Measurements from ENCODE around the gene CCDC33.

The CCDC33 gene

GRCh38 chr15:74381190-74381453, 145.0 kb downstream of the CCDC33 start:
- no peaks in the 10 kb centered on the region for H3K36me3 ChIP-seq (replicated peaks; ENCODE audit: insufficient read depth, low read length)
- no peaks in the 10 kb centered on the region for H3K9me2 ChIP-seq (replicated peaks; ENCODE audit: insufficient read depth, low read length)
- peaks cover 24% of the 10 kb centered on the region for H3F3A ChIP-seq (ENCODE audit: insufficient read depth, low read length)
- no peak overlapping the region for H3K4me3 ChIP-seq (ENCODE audit: low read length)
- H3K4me1 ChIP-seq (ENCODE audit: low read length): peaks cover 42% of the 10 kb centered on the region
- H3K9me3 ChIP-seq (replicated peaks; ENCODE audit: insufficient read depth, low read length): no peaks in the 10 kb centered on the region
- no peak overlapping the region for H3K9ac ChIP-seq (ENCODE audit: low read length)
- no peaks in the 10 kb centered on the region for H4K20me1 ChIP-seq (ENCODE audit: insufficient read depth, low read length)
- no peaks in the 10 kb centered on the region for H3K79me2 ChIP-seq (ENCODE audit: low read length)
- H3K27ac ChIP-seq (ENCODE audit: low read length): no peak overlapping the region
- no peak overlapping the region for H2AFZ ChIP-seq (ENCODE audit: low read length)
- no peak for DNase-seq
- H3K27me3 ChIP-seq (replicated peaks; ENCODE audit: insufficient read depth, low read length): no peaks in the 10 kb centered on the region
- TF ChIP-seq EZH2 (optimal IDR thresholded peaks at IDR 0.05; ENCODE audit: low read depth, low read length) (no peak), EZH2phosphoT487 (IDR thresholded peaks at IDR 0.05; ENCODE audit: low read length) (no peak)
- TF ChIP-seq, protein P1, sequence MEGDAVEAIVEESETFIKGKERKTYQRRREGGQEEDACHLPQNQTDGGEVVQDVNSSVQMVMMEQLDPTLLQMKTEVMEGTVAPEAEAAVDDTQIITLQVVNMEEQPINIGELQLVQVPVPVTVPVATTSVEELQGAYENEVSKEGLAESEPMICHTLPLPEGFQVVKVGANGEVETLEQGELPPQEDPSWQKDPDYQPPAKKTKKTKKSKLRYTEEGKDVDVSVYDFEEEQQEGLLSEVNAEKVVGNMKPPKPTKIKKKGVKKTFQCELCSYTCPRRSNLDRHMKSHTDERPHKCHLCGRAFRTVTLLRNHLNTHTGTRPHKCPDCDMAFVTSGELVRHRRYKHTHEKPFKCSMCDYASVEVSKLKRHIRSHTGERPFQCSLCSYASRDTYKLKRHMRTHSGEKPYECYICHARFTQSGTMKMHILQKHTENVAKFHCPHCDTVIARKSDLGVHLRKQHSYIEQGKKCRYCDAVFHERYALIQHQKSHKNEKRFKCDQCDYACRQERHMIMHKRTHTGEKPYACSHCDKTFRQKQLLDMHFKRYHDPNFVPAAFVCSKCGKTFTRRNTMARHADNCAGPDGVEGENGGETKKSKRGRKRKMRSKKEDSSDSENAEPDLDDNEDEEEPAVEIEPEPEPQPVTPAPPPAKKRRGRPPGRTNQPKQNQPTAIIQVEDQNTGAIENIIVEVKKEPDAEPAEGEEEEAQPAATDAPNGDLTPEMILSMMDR (IDR thresholded peaks at IDR 0.05; ENCODE audit: low read length): no peak
- no peak overlapping the region for H3K4me2 ChIP-seq (ENCODE audit: low read depth, low read length)

DNA sequence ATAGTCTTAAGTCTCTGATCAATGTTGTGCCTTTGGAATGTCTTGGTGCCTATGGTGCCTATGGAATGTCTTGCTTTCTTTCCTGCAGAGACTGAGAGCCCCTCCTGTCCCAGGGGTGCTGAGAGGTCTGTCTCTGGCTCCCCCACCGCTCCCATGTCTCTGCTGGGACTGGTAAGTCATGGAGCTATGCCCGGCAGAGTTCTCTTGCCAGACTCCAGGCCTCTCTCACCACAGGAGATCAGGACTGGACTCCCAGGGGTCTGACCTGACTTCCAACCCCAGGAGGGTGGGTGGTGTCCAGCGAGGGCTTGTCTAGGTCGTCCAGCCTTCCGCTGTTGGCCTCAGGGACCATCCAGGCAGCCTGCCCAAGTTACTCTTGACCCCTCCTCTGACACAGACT, 145.4 kb downstream of the CCDC33 start:
- Histone ChIP-seq H3F3A (ENCODE audit: insufficient read depth, low read length) (peaks cover 24% of the 10 kb centered on the region), H3K9me3 (replicated peaks; ENCODE audit: insufficient read depth, low read length) (no peaks in the 10 kb centered on the region), H3K4me3 (ENCODE audit: low read length) (no peak overlapping the region), H3K27ac (ENCODE audit: low read length) (no peak overlapping the region), H3K4me2 (ENCODE audit: low read depth, low read length) (no peak overlapping the region), H3K9me2 (replicated peaks; ENCODE audit: insufficient read depth, low read length) (no peaks in the 10 kb centered on the region), H3K4me1 (ENCODE audit: low read length) (peaks cover 44% of the 10 kb centered on the region), H3K9ac (ENCODE audit: low read length) (no peak overlapping the region), H3K27me3 (replicated peaks; ENCODE audit: insufficient read depth, low read length) (no peaks in the 10 kb centered on the region), H3K36me3 (replicated peaks; ENCODE audit: insufficient read depth, low read length) (no peaks in the 10 kb centered on the region), H4K20me1 (ENCODE audit: insufficient read depth, low read length) (no peaks in the 10 kb centered on the region), H2AFZ (ENCODE audit: low read length) (no peak overlapping the region), H3K79me2 (ENCODE audit: low read length) (no peaks in the 10 kb centered on the region)
- TF ChIP-seq EZH2 (optimal IDR thresholded peaks at IDR 0.05; ENCODE audit: low read depth, low read length): no peak
- TF ChIP-seq, protein P1 (IDR thresholded peaks at IDR 0.05; ENCODE audit: low read length): no peak
- no peak for TF ChIP-seq EZH2phosphoT487 (IDR thresholded peaks at IDR 0.05; ENCODE audit: low read length)
- no peak for DNase-seq

GRCh38 chr15:74382004-74382816, 146.1 kb downstream of the CCDC33 start:
- Histone ChIP-seq H3K4me3 (ENCODE audit: low read length) (no peak overlapping the region), H3K9ac (ENCODE audit: low read length) (peak overlapping the region; percentile 86; the same call in 1 of the 2 replicates), H4K20me1 (ENCODE audit: insufficient read depth, low read length) (no peaks in the 10 kb centered on the region), H3K4me1 (ENCODE audit: low read length) (peaks cover 44% of the 10 kb centered on the region), H3K27ac (ENCODE audit: low read length) (peak overlapping the region; percentile 99; the same call in 1 of the 2 replicates), H3F3A (ENCODE audit: insufficient read depth, low read length) (peaks cover 24% of the 10 kb centered on the region), H3K9me2 (replicated peaks; ENCODE audit: insufficient read depth, low read length) (no peaks in the 10 kb centered on the region), H3K79me2 (ENCODE audit: low read length) (no peaks in the 10 kb centered on the region), H3K27me3 (replicated peaks; ENCODE audit: insufficient read depth, low read length) (no peaks in the 10 kb centered on the region), H3K36me3 (replicated peaks; ENCODE audit: insufficient read depth, low read length) (no peaks in the 10 kb centered on the region), H3K4me2 (ENCODE audit: low read depth, low read length) (peak overlapping the region; percentile 28; the same call in 1 of the 2 replicates), H3K9me3 (replicated peaks; ENCODE audit: insufficient read depth, low read length) (no peaks in the 10 kb centered on the region), H2AFZ (ENCODE audit: low read length) (peak overlapping the region; percentile 65)
- peak; percentile 78 for DNase-seq
- no peak for TF ChIP-seq EZH2 (optimal IDR thresholded peaks at IDR 0.05; ENCODE audit: low read depth, low read length)
- TF ChIP-seq, protein P1 (IDR thresholded peaks at IDR 0.05; ENCODE audit: low read length): peak; percentile 97
